ENCODE results near the gene TMSB10.

Gene TMSB10

GRCh38 chr2:84880645-84881521 is 24.6 kb upstream of the TMSB10 start, which contains the start of gene TRABD2A:
TSS of gene TRABD2A (minus strand) at chr2:84881084. CDS start at chr2:84881039, 45 bp downstream.
- Histone ChIP-seq H3K4me3 (ENCODE audit: low read depth, low read length) (peak within 1 kb of the TSS; percentile 82), H3K9ac (ENCODE audit: low read length) (peak within 1 kb of the TSS; percentile 82), H3K36me3 (ENCODE audit: control insufficient read depth, insufficient read depth, low read length) (no peaks in the 10 kb centered on the region), H3K9me3 (ENCODE audit: control insufficient read depth, insufficient read depth, low read depth, low read length) (no peaks in the 10 kb centered on the region), H3K4me1 (ENCODE audit: control insufficient read depth, insufficient read depth, low read length) (peaks cover 8% of the 10 kb centered on the region), H3K27me3 (ENCODE audit: control insufficient read depth, insufficient read depth, low read length) (peaks cover 84% of the 10 kb centered on the region), H3K27ac (ENCODE audit: low read depth, low read length) (no peak within 1 kb of the TSS)

DNA sequence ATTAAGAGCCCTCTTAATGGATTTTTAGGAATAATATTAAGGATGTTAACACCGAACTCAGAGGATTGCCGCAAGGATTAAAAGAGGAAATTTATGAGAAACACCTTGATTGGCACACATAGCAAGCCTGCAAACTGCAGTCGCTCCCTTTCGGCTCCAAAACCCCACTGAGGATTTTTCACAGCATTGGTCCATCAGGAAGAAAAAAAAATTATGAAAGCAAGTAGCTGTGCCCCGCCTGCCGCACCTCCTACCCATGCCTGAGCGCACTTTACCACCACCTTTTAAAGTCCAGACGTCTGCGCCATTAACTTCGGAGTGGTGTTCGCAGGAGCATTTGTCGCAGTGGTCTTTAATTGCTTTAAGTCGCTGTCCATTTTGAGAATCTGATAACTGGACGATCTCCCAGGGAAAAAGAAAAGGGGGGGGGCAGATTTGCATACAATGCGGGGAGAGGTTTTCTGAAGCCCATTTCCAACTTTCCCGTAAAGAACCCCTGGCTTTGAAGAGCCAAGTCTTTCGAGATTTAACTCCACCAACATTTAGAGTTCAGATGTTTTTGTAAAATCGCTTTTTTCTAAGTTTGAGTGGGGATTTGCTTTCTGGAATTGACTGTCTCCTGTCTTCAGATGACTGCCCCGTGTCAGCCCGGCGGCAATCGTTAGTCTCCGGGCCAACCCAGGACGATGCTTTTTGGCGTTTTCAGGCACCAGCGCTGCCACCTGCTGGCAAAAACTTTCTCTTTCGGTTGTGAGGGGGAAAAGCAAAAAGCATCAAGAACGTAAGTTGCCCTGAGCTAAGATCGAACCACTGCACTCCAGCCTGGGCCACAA is 23.7 kb upstream of the TMSB10 start:
- H3K4me3 ChIP-seq (ENCODE audit: low read depth, low read length), result peak overlapping the region; percentile 82
- H3K27me3 ChIP-seq (ENCODE audit: control insufficient read depth, insufficient read depth, low read length), result peaks cover 75% of the 10 kb centered on the region
- H3K4me1 ChIP-seq (ENCODE audit: control insufficient read depth, insufficient read depth, low read length), result peaks cover 8% of the 10 kb centered on the region
- H3K36me3 ChIP-seq (ENCODE audit: control insufficient read depth, insufficient read depth, low read length), result no peaks in the 10 kb centered on the region
- H3K9ac ChIP-seq (ENCODE audit: low read length), result peak overlapping the region; percentile 31
- H3K9me3 ChIP-seq (ENCODE audit: control insufficient read depth, insufficient read depth, low read depth, low read length), result no peaks in the 10 kb centered on the region
- H3K27ac ChIP-seq (ENCODE audit: low read depth, low read length), result no peak overlapping the region

DNA sequence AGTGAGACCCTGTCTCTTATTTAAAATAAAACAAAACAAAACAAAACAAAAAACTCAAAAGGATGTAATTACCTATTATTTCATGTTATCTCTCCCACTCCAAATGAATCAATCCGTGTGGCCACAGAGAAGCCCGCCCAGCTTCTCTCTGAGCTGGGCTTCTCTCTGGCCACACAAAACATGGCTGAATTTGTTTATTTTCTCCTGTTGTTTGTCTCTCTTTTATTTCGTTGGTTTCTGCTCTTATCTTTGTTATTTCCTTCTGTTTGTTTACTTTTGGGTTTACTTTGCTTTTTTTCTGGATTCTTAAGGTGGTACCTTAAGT is 23.1 kb upstream of the TMSB10 start:
- H3K4me3 ChIP-seq (ENCODE audit: low read depth, low read length), result no peak overlapping the region
- H3K27me3 ChIP-seq (ENCODE audit: control insufficient read depth, insufficient read depth, low read length), result peaks cover 69% of the 10 kb centered on the region
- H3K27ac ChIP-seq (ENCODE audit: low read depth, low read length), result no peak overlapping the region
- H3K36me3 ChIP-seq (ENCODE audit: control insufficient read depth, insufficient read depth, low read length), result no peaks in the 10 kb centered on the region
- no peak overlapping the region for H3K9ac ChIP-seq (ENCODE audit: low read length)
- no peaks in the 10 kb centered on the region for H3K9me3 ChIP-seq (ENCODE audit: control insufficient read depth, insufficient read depth, low read depth, low read length)
- peaks cover 8% of the 10 kb centered on the region for H3K4me1 ChIP-seq (ENCODE audit: control insufficient read depth, insufficient read depth, low read length)

DNA sequence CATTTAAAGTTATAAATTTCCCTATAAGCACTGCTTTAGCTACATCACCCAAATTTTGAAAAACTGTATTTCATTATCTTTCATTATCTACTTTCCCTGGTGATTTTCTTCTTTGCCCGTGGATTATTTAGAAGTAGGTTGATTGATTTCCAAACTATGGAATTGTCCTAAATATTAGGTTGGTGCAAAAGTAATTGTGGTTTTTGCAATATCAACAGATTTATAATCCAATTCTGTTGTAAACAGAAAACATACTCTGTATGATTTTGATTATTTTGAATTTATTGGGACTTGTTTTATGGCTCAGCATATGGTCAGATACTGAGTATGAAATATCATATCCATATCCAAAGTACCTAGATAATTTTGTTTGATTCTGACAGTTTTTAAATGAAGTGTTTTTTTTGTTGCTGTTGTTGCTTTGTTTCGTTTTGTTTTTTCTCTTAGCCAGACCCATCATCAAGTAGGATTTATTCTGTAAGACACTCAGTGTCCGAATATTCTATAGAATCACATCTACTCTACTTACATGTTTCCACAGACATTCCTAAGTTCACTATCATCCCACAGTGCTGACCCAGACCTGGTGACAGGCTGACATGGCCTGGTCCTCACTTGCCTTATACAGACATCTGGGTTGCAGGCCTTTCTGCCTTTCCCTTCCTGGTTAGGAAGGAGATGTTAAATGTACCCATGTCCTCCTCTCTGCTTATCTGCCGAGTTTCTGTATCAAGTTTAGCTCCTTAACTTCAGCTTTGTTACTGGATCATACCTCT is 22.5 kb upstream of the TMSB10 start:
- no peaks in the 10 kb centered on the region for H3K9me3 ChIP-seq (ENCODE audit: control insufficient read depth, insufficient read depth, low read depth, low read length)
- no peak overlapping the region for H3K9ac ChIP-seq (ENCODE audit: low read length)
- H3K4me3 ChIP-seq (ENCODE audit: low read depth, low read length), result no peak overlapping the region
- peaks cover 63% of the 10 kb centered on the region for H3K27me3 ChIP-seq (ENCODE audit: control insufficient read depth, insufficient read depth, low read length)
- H3K36me3 ChIP-seq (ENCODE audit: control insufficient read depth, insufficient read depth, low read length), result no peaks in the 10 kb centered on the region
- H3K4me1 ChIP-seq (ENCODE audit: control insufficient read depth, insufficient read depth, low read length), result peaks cover 8% of the 10 kb centered on the region
- H3K27ac ChIP-seq (ENCODE audit: low read depth, low read length), result no peak overlapping the region

- Histone ChIP-seq H3K4me3 (ENCODE audit: low read depth, low read length) (no peak overlapping the region), H3K27ac (ENCODE audit: low read depth, low read length) (no peak overlapping the region), H3K36me3 (ENCODE audit: control insufficient read depth, insufficient read depth, low read length) (no peaks in the 10 kb centered on the region), H3K9me3 (ENCODE audit: control insufficient read depth, insufficient read depth, low read depth, low read length) (no peaks in the 10 kb centered on the region), H3K4me1 (ENCODE audit: control insufficient read depth, insufficient read depth, low read length) (peaks cover 8% of the 10 kb centered on the region), H3K9ac (ENCODE audit: low read length) (no peak overlapping the region), H3K27me3 (ENCODE audit: control insufficient read depth, insufficient read depth, low read length) (peaks cover 49% of the 10 kb centered on the region)
These were observed 21.0 kb upstream of the TMSB10 start for GRCh38 chr2:84884449-84884848.

DNA sequence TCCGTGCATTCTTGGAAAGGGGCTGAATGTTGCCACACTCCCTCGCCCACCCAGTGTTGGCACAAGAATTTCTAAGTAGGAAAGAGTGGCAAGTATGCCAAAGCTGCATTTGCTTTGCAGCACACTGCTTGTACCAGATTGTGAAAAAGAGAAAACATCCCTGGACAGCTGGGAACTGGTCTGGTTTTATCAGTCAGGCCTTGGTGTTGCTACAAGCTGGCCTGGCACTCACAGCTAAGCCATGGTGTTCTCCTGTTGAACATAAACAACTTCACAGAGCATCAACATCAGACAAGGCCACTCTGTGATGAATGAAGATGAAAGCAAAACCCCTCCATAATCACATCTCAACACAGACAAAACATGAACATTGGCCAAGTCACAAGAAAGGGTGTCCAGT is 20.3 kb upstream of the TMSB10 start:
- Histone ChIP-seq H3K9me3 (ENCODE audit: control insufficient read depth, insufficient read depth, low read depth, low read length) (no peaks in the 10 kb centered on the region), H3K36me3 (ENCODE audit: control insufficient read depth, insufficient read depth, low read length) (no peaks in the 10 kb centered on the region), H3K27me3 (ENCODE audit: control insufficient read depth, insufficient read depth, low read length) (peaks cover 42% of the 10 kb centered on the region), H3K9ac (ENCODE audit: low read length) (no peak overlapping the region), H3K4me3 (ENCODE audit: low read depth, low read length) (no peak overlapping the region), H3K27ac (ENCODE audit: low read depth, low read length) (no peak overlapping the region), H3K4me1 (ENCODE audit: control insufficient read depth, insufficient read depth, low read length) (peaks cover 6% of the 10 kb centered on the region)

GRCh38 chr2:84886791-84887190 is 18.7 kb upstream of the TMSB10 start:
- Histone ChIP-seq H3K4me1 (ENCODE audit: control insufficient read depth, insufficient read depth, low read length) (no peaks in the 10 kb centered on the region), H3K27ac (ENCODE audit: low read depth, low read length) (no peak overlapping the region), H3K9ac (ENCODE audit: low read length) (no peak overlapping the region), H3K9me3 (ENCODE audit: control insufficient read depth, insufficient read depth, low read depth, low read length) (no peaks in the 10 kb centered on the region), H3K4me3 (ENCODE audit: low read depth, low read length) (no peak overlapping the region), H3K27me3 (ENCODE audit: control insufficient read depth, insufficient read depth, low read length) (peaks cover 25% of the 10 kb centered on the region), H3K36me3 (ENCODE audit: control insufficient read depth, insufficient read depth, low read length) (no peaks in the 10 kb centered on the region)

DNA sequence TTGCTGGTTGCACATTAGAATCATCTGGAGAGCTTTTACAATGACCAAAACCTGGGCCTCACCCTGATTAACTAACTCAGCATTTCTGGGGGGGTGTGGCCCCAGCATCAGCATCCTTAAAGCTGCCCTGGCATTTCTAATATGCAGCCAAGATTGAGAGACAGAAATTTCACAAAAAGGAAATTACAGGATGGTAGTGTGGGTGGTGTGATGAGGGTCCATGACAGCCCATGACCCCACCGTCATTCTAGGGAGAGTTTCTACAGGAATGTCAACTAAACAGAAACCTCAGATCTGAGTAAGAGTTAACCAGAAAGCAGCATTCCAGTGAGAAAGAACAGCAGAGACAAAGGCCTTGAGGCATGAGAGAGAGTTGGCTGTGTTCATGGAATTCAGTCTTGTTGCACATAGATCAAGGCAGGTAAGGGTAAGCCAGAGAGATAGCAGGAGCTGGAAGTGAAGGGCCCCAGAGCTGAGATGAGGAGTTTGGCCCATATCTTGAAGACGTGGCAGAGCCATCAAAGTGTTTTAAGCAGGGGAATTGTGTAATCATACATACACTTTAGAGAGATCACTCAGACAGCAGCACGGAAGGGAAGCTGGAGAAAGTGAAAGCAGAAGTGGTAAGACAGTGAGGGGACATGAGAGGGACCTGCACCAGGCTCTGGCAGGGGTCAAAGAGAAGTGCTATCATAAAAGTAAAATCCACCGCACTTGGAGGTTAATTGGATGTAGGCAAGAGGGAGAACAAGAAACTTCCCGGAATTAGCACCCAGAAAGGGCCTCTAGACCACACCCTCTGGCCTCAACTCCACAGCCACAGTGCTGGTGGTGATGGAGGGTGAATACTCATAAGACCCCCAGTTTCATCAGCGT is 16.8 kb upstream of the TMSB10 start:
- no peak overlapping the region for H3K4me3 ChIP-seq (ENCODE audit: low read depth, low read length)
- H3K9me3 ChIP-seq (ENCODE audit: control insufficient read depth, insufficient read depth, low read depth, low read length), result no peaks in the 10 kb centered on the region
- no peaks in the 10 kb centered on the region for H3K36me3 ChIP-seq (ENCODE audit: control insufficient read depth, insufficient read depth, low read length)
- H3K9ac ChIP-seq (ENCODE audit: low read length), result no peak overlapping the region
- no peaks in the 10 kb centered on the region for H3K4me1 ChIP-seq (ENCODE audit: control insufficient read depth, insufficient read depth, low read length)
- H3K27ac ChIP-seq (ENCODE audit: low read depth, low read length), result no peak overlapping the region
- H3K27me3 ChIP-seq (ENCODE audit: control insufficient read depth, insufficient read depth, low read length), result peaks cover 16% of the 10 kb centered on the region

- Histone ChIP-seq H3K9me3 (ENCODE audit: control insufficient read depth, insufficient read depth, low read depth, low read length) (no peaks in the 10 kb centered on the region), H3K4me3 (ENCODE audit: low read depth, low read length) (no peak overlapping the region), H3K9ac (ENCODE audit: low read length) (no peak overlapping the region), H3K4me1 (ENCODE audit: control insufficient read depth, insufficient read depth, low read length) (peaks cover 6% of the 10 kb centered on the region), H3K36me3 (ENCODE audit: control insufficient read depth, insufficient read depth, low read length) (no peaks in the 10 kb centered on the region), H3K27ac (ENCODE audit: low read depth, low read length) (no peak overlapping the region), H3K27me3 (ENCODE audit: control insufficient read depth, insufficient read depth, low read length) (peaks cover 9% of the 10 kb centered on the region)
These were observed 16.1 kb upstream of the TMSB10 start for GRCh38 chr2:84889332-84889731.

GRCh38 chr2:84891355-84892010 is 14.0 kb upstream of the TMSB10 start:
- no peak overlapping the region for H3K27ac ChIP-seq (ENCODE audit: low read depth, low read length)
- peaks cover 16% of the 10 kb centered on the region for H3K4me1 ChIP-seq (ENCODE audit: control insufficient read depth, insufficient read depth, low read length)
- H3K36me3 ChIP-seq (ENCODE audit: control insufficient read depth, insufficient read depth, low read length), result no peaks in the 10 kb centered on the region
- H3K9me3 ChIP-seq (ENCODE audit: control insufficient read depth, insufficient read depth, low read depth, low read length), result no peaks in the 10 kb centered on the region
- H3K4me3 ChIP-seq (ENCODE audit: low read depth, low read length), result no peak overlapping the region
- no peak overlapping the region for H3K9ac ChIP-seq (ENCODE audit: low read length)
- no peaks in the 10 kb centered on the region for H3K27me3 ChIP-seq (ENCODE audit: control insufficient read depth, insufficient read depth, low read length)
